GM12874 (cell line): ENCODE data around the gene EZH2.

Experiments
- CTCF ChIP-seq: IDR thresholded peaks from 2 replicates; pipeline ENCODE4 v1.5.1; 2011; ENCODE audit warnings: low read depth, mild to moderate bottlenecking, control low read depth, low read length, moderate library complexity; ENCODE audit not compliant: insufficient read depth

The EZH2 gene

GRCh38 chr7:148835854-148836253 lies 48.2 kb downstream of the EZH2 start:
- TF ChIP-seq CTCF = no peak

- no peak for TF ChIP-seq CTCF
These were observed 49.5 kb downstream of the EZH2 start for GRCh38 chr7:148834605-148835004.

GRCh38 chr7:148831782-148832181 lies 52.3 kb downstream of the EZH2 start:
- no peak for TF ChIP-seq CTCF

GRCh38 chr7:148830897-148831692 lies 53.0 kb downstream of the EZH2 start:
- no peak for TF ChIP-seq CTCF

GRCh38 chr7:148828965-148829364 lies 55.1 kb downstream of the EZH2 start:
- TF ChIP-seq CTCF = no peak

GRCh38 chr7:148825338-148825737 lies 58.8 kb downstream of the EZH2 start:
- TF ChIP-seq CTCF = no peak

- no peak for TF ChIP-seq CTCF
These were observed 59.2 kb downstream of the EZH2 start for GRCh38 chr7:148824864-148825263.
